ENCODE measurements around the gene MAP3K7. TPM values are rescaled to one million over a fixed set of nuclear protein-coding genes. Genes with fewer than 3 reads are reported as not detected.

MAP3K7 gene
- total and polyA plus RNA-seq, 2 of the 13 experiments (the other 11 are each of a cell fraction or from before 2014, with no cell fraction given) = 24.1 to 24.4 TPM

- CTCF ChIA-PET (ENCODE audit: low intra/inter-chr PET ratio, low total read pairs) = no interaction called here
- intact Hi-C loops (cut with micrococcal nuclease; ENCODE audit: unreplicated experiment) = no loop called here
Observed at GRCh38 chr6:90508753-90509152, 78.1 kb downstream of the MAP3K7 start.

More at GRCh38 chr6:90508753-90509152, 78.1 kb downstream of the MAP3K7 start:
- Histone ChIP-seq H4K20me1 (ENCODE audit: insufficient read depth, low read length) (no peaks in the 10 kb centered on the region), H3K4me1 (ENCODE audit: insufficient read depth, low read length) (peaks cover under 1% of the 10 kb centered on the region; the same call in 1 of the 2 replicates), H3K9me3 (ENCODE audit: low read length) (no peaks in the 10 kb centered on the region), H3K27me3 (ENCODE audit: control insufficient read depth in 1 of 2, insufficient read depth in 2 of 2, low read length in 2 of 2) (no peaks in the 10 kb centered on the region), H3K27ac (ENCODE audit: extremely low read length, insufficient read depth, low read length) (no peak overlapping the region), H2AFZ (ENCODE audit: low read length) (no peak overlapping the region), H3K9ac (ENCODE audit: insufficient read depth, low read depth, low read length) (no peak overlapping the region), H3K79me2 (ENCODE audit: insufficient read depth, low read length) (no peaks in the 10 kb centered on the region), H3K4me3 (replicated peaks in 1 of 3; ENCODE audit: insufficient read depth in 1 of 3, low read depth in 2 of 3, low read length in 3 of 3) (no peak overlapping the region), H3K36me3 (replicated peaks in 1 of 2; ENCODE audit: control insufficient read depth in 1 of 2, insufficient read depth in 2 of 2, low read length in 2 of 2) (no peaks in the 10 kb centered on the region), H3K4me2 (ENCODE audit: low read depth, low read length) (no peak overlapping the region)
- no peak; the same call in 2 of the 3 replicates for ATAC-seq
- POLR2A ChIA-PET = no interaction called here
- DNase-seq (ENCODE audit: low spot score) = no peak
- TF ChIP-seq, protein P1, sequence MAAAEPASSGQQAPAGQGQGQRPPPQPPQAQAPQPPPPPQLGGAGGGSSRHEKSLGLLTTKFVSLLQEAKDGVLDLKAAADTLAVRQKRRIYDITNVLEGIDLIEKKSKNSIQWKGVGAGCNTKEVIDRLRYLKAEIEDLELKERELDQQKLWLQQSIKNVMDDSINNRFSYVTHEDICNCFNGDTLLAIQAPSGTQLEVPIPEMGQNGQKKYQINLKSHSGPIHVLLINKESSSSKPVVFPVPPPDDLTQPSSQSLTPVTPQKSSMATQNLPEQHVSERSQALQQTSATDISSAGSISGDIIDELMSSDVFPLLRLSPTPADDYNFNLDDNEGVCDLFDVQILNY (CRISPR knock-in tag; conservative IDR thresholded peaks at IDR 0.05) = no peak
- peak; percentile 36 for TF ChIP-seq CTCF (CRISPR knock-in tag; IDR thresholded peaks at IDR 0.05)
- TF ChIP-seq KAT7 (CRISPR knock-in tag; IDR thresholded peaks at IDR 0.05; ENCODE audit: borderline replicate concordance) = no peak
- TF ChIP-seq ZNF33B (CRISPR knock-in tag; IDR thresholded peaks at IDR 0.05) = no peak
- in situ Hi-C loops (cut with HindIII; ENCODE audit: extremely low pct_ligation_motif_present, low pct_unique_long_range_greater_than_20kb) = no loop called here
- no TSS peak for BruUV-seq (replicated peaks)
- FAIRE-seq = no peak
- 95% methylated on average over 5 of the region's 5 CpGs for WGBS (ENCODE audit: low lambda C conversion rate)
